ENCODE data around the gene ADAMTS17.

- no peak for TF ChIP-seq CTCF (IDR thresholded peaks at IDR 0.05; ENCODE audit: poor library complexity)
- no peak for TF ChIP-seq EZH2phosphoT487 (IDR thresholded peaks at IDR 0.05; ENCODE audit: low read depth, severe bottlenecking, unreplicated experiment)
Measured at GRCh38 chr15:100281096-100281917, 60.5 kb downstream of the ADAMTS17 start.

Data from hepatocyte (in vitro differentiated cells).